Gastrocnemius medialis (tissue), 4 donors: ENCODE measurements around the gene VMA21.

ENCODE experiments used
- CTCF ChIP-seq, 5 experiments: fragments of 450-650 bp in 3 of 5; fragments of 200-600 bp in 2 of 5; sonication (generic) in 2 of 5; IDR thresholded peaks in 4 of 5; conservative IDR thresholded peaks in 1 of 5; 1 replicate in 4 of 5; 2 replicates in 1 of 5; pipeline ENCODE4 v1.5.1; 2016 to 2019; ENCODE audit warnings: antibody characterized with exemption in 5 of 5, mild to moderate bottlenecking in 3 of 5, moderate library complexity in 3 of 5
- POLR2A ChIP-seq, 2 donors: fragments of 450-650 bp; IDR thresholded peaks; one replicate each; pipeline ENCODE4 v1.6.1; 2017; ENCODE audit warnings: antibody characterized with exemption in 2 of 2, mild to moderate bottlenecking in 2 of 2, moderate library complexity in 2 of 2

GRCh38 chrX:151396042-151396824 lies 773 bp upstream of the VMA21 start:
- no peak for TF ChIP-seq CTCF (IDR thresholded peaks at IDR 0.05 in 4 of 5, conservative IDR thresholded peaks at IDR 0.05 in 1 of 5)
- no peak for TF ChIP-seq POLR2A (IDR thresholded peaks at IDR 0.05)
